ENCODE measurements around the gene ARHGAP19. TPM values are rescaled to one million over a fixed set of nuclear protein-coding genes. Genes with fewer than 3 reads are reported as not detected.
A peak's percentile ranks its signal among the peaks of the same experiment; 100 is the strongest.

Gene ARHGAP19
- total and polyA plus RNA-seq, 2 donors from 2014 or later: 5.3 to 10.6 TPM

- Histone ChIP-seq H3K9me3 (ENCODE audit: control insufficient read depth in 2 of 3, insufficient read depth in 1 of 3, low read length in 3 of 3) (no peaks in the 10 kb centered on the region), H3K4me3 (ENCODE audit: low read length in 3 of 3) (no peak overlapping the region), H3K4me1 (ENCODE audit: control insufficient read depth in 2 of 3, insufficient read depth in 2 of 3, low read depth in 1 of 3, low read length in 3 of 3) (no peaks in the 10 kb centered on the region), H3K27ac (ENCODE audit: low read depth in 2 of 2, low read length in 2 of 2) (no peak overlapping the region), H3K36me3 (ENCODE audit: control insufficient read depth in 2 of 3, insufficient read depth in 3 of 3, low read length in 3 of 3) (no peaks in the 10 kb centered on the region), H3K9ac (ENCODE audit: low read length in 3 of 3) (no peak overlapping the region), H3K27me3 (ENCODE audit: control insufficient read depth, insufficient read depth, low read length) (no peaks in the 10 kb centered on the region)
- no peak for FAIRE-seq
- intact Hi-C loops (cut with DNase I): no loop called here
- no peak for DNase-seq
- no peak for TF ChIP-seq CTCF (IDR thresholded peaks at IDR 0.05; ENCODE audit: borderline replicate concordance, extremely low read depth, insufficient read depth)
These were observed 76.7 kb downstream of the ARHGAP19 start for GRCh38 chr10:97215619-97216260.

DNA sequence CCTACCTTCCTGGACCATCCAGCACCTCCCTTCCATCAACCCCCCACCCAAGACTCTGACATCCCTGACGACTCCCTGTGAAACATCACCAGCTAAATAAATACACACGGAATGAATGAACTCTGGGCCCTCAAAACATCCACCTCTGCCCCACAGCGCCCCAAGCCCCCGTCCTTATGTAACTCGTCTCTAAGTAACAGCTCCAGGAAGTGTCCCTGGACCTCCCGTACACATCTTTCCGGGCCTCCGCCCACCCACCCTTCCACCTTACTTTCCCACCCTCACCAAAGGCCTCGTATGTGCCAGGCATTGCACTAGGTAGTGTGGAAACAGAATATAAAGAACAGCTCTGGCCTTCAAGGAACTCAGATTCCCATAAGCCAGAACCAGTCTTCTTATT is 79.0 kb downstream of the ARHGAP19 start:
- Histone ChIP-seq H3K4me1 (ENCODE audit: control insufficient read depth in 2 of 3, insufficient read depth in 2 of 3, low read depth in 1 of 3, low read length in 3 of 3) (no peaks in the 10 kb centered on the region), H3K9ac (ENCODE audit: low read length in 3 of 3) (no peak overlapping the region), H3K9me3 (ENCODE audit: control insufficient read depth in 2 of 3, insufficient read depth in 1 of 3, low read length in 3 of 3) (no peaks in the 10 kb centered on the region), H3K36me3 (ENCODE audit: control insufficient read depth in 2 of 3, insufficient read depth in 3 of 3, low read length in 3 of 3) (no peaks in the 10 kb centered on the region), H3K27ac (ENCODE audit: low read depth in 2 of 2, low read length in 2 of 2) (no peak overlapping the region), H3K4me3 (ENCODE audit: low read length in 3 of 3) (no peak overlapping the region), H3K27me3 (ENCODE audit: control insufficient read depth, insufficient read depth, low read length) (no peaks in the 10 kb centered on the region)
- DNase-seq: no peak
- TF ChIP-seq CTCF (IDR thresholded peaks at IDR 0.05; ENCODE audit: borderline replicate concordance, extremely low read depth, insufficient read depth): no peak
- FAIRE-seq: no peak
- intact Hi-C loops (cut with DNase I): no loop called here

- no peak overlapping the region for H3K9ac ChIP-seq (ENCODE audit: low read length in 3 of 3)
- H3K4me3 ChIP-seq (ENCODE audit: low read length in 3 of 3): no peak overlapping the region
- no peak overlapping the region for H3K27ac ChIP-seq (ENCODE audit: low read depth in 2 of 2, low read length in 2 of 2)
- intact Hi-C loops (cut with DNase I): no loop called here
- no peaks in the 10 kb centered on the region for H3K9me3 ChIP-seq (ENCODE audit: control insufficient read depth in 2 of 3, insufficient read depth in 1 of 3, low read length in 3 of 3)
- H3K4me1 ChIP-seq (ENCODE audit: control insufficient read depth in 2 of 3, insufficient read depth in 2 of 3, low read depth in 1 of 3, low read length in 3 of 3): no peaks in the 10 kb centered on the region
- no peak for DNase-seq
- no peak for TF ChIP-seq CTCF (IDR thresholded peaks at IDR 0.05; ENCODE audit: borderline replicate concordance, extremely low read depth, insufficient read depth)
- no peaks in the 10 kb centered on the region for H3K36me3 ChIP-seq (ENCODE audit: control insufficient read depth in 2 of 3, insufficient read depth in 3 of 3, low read length in 3 of 3)
- no peaks in the 10 kb centered on the region for H3K27me3 ChIP-seq (ENCODE audit: control insufficient read depth, insufficient read depth, low read length)
- FAIRE-seq: no peak
These were observed 81.2 kb downstream of the ARHGAP19 start for GRCh38 chr10:97211229-97211628.

DNA sequence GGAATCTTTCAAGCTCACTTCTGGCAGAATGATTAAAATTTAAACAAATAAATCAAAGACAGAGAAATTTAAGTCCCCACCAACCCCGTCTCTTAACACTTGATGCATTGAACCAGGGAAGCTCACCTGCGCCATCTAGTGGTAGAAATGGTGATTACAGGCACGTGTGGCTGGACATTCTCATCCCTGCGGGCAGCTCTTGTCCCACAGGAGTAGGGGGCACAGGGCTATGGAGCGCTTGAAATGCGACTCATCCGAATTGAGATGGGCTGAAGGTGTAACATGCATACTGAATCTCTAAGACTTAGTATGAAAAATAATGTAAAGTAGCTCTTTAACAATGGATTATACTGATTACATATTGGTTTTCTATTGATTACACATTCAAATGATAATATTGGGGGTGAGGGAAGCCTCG is 81.9 kb downstream of the ARHGAP19 start:
- Histone ChIP-seq H3K27me3 (ENCODE audit: control insufficient read depth, insufficient read depth, low read length) (no peaks in the 10 kb centered on the region), H3K27ac (ENCODE audit: low read depth in 2 of 2, low read length in 2 of 2) (no peak overlapping the region), H3K9me3 (ENCODE audit: control insufficient read depth in 2 of 3, insufficient read depth in 1 of 3, low read length in 3 of 3) (no peaks in the 10 kb centered on the region), H3K9ac (ENCODE audit: low read length in 3 of 3) (no peak overlapping the region), H3K4me3 (ENCODE audit: low read length in 3 of 3) (no peak overlapping the region), H3K36me3 (ENCODE audit: control insufficient read depth in 2 of 3, insufficient read depth in 3 of 3, low read length in 3 of 3) (no peaks in the 10 kb centered on the region), H3K4me1 (ENCODE audit: control insufficient read depth in 2 of 3, insufficient read depth in 2 of 3, low read depth in 1 of 3, low read length in 3 of 3) (no peaks in the 10 kb centered on the region)
- intact Hi-C loops (cut with DNase I): no loop called here
- peak; percentile 97 for TF ChIP-seq CTCF (IDR thresholded peaks at IDR 0.05; ENCODE audit: borderline replicate concordance, extremely low read depth, insufficient read depth)
- FAIRE-seq (no peak), DNase-seq (peak in 4 of 5 donors; percentile 79 to 89 (median 83))
